ENCODE measurements around the gene CEP95.
"Not testable (repeated sequence)": the region's sequence is repeated elsewhere in the genome, so short reads cannot be mapped to it uniquely, and the experiment has no call there.

Gene CEP95

GRCh38 chr17:64527914-64528313 is 21.1 kb downstream of the CEP95 start:
- DNase-seq = no peak

GRCh38 chr17:64529221-64529620 is 22.4 kb downstream of the CEP95 start:
- DNase-seq = no peak

- peak; percentile 57 for DNase-seq
Observed at GRCh38 chr17:64531955-64532371, 25.2 kb downstream of the CEP95 start.

GRCh38 chr17:64532409-64532808 is 25.6 kb downstream of the CEP95 start:
- no peak for DNase-seq

- DNase-seq = no peak
Observed at GRCh38 chr17:64533784-64534183, 27.0 kb downstream of the CEP95 start.

DNA sequence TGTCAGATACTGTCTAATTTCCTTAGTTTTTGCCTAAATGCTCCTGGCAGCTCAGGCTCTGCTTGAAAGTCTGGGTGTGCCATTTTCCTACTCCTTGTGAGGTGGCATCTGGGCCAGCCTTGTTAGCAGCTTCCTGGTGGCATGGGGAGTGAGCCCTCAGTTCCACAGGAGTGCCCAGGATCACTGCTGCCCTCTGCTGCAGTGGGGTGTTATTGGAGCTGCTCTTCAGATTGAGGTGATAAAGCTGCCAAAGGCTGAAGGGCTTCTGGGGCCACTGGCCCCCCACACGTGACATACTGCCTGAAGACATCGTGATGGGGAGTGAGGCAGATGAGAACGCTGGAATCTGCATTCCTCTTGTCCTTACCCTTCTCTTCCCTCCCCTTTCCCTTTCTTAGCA is 27.4 kb downstream of the CEP95 start:
- no peak for DNase-seq

DNA sequence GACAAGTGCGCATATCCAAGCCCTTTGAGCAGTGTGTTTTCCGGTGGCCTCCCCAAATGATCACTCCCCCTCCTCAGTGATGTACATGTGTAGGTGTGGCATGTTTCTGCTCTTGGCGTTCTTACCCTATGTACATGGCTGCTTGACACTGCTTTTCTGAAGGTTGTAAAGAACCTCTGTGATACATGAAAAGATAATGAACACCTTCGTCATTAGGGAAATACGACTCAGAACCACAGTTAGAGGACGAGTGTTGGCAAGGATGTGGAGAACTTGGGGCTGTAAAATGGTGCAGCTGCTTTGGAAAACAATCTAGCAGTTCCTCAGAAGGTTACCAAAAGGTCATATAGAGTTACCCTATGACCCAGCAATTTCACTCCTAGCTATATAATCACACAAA is 28.6 kb downstream of the CEP95 start:
- no peak for DNase-seq

GRCh38 chr17:64536913-64537312 is 30.1 kb downstream of the CEP95 start:
- no peak for DNase-seq

- no peak for DNase-seq
Observed at GRCh38 chr17:64537488-64537887, 30.7 kb downstream of the CEP95 start.

- DNase-seq = no peak
Observed at GRCh38 chr17:64538508-64539130, 31.8 kb downstream of the CEP95 start.

GRCh38 chr17:64540118-64540776 is 33.5 kb downstream of the CEP95 start:
- DNase-seq = no peak

DNA sequence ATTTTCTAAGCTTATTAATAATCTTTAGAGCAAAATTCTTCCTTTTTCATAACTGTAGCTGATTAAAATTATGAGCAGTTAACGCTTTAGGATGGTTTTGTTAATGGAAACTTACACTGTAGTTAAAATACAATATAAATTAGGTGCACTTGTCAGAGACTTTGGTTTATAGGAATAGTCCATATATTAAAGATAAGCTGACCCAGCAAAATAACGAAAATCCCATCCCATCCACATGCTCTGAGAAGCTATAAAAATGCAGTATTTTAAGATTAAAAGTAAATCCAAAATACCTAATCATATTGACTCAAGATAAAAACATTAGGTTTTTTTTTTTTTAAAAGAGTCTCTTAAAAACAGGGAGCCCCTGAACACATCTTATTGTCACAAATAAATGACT is 38.0 kb downstream of the CEP95 start:
- DNase-seq = no peak

GRCh38 chr17:64546716-64547115 is 39.9 kb downstream of the CEP95 start:
- DNase-seq = no peak

- DNase-seq = no peak
Observed at GRCh38 chr17:64547319-64547718, 40.5 kb downstream of the CEP95 start.

DNA sequence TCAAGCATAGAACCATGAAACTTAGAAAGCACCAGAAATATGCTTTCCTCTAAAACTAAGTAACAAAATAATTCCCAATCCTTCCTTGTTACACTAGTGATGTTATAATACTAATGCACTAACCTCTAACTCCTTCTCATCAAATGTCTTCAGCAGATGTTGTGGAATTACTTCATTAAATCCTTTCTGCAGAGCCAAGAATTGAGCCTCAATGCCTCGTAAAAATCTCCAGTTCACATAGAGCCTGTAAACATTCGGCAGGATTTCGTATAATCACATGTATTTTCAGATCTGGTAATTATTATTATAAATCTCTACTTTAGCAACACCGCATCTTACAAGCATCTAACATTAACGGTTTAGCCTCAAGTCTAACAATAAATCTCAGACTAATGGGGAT is 44.7 kb downstream of the CEP95 start:
- DNase-seq = no peak

DNA sequence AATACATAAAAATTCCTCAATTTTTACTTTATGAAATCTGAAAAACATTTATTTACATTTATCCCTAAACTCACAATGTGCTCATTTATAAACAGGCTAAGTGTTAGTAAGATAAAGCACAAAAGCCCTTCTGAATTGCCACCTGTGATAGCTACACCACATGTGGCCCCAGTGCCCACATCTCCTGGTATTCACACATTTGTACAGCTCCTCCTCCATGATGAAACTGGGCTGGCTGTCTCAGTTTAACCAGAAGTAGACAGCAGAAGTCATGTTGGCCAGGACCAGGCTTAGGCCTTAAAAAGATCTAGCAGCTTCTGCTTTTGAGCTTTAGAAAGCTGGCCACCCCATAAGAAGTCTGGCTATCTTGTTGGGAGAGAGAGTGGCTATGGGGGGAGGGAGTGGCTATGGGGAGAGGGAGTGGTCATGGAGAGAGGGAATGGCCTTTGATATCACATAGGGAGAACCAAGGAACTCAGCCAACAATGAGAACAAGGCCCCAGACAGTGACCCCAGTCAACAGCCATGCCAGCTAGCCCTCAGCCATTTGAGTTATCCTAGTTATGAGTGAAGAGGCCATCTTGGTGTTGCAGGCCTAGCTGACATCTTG is 47.4 kb downstream of the CEP95 start:
- DNase-seq = no peak

DNA sequence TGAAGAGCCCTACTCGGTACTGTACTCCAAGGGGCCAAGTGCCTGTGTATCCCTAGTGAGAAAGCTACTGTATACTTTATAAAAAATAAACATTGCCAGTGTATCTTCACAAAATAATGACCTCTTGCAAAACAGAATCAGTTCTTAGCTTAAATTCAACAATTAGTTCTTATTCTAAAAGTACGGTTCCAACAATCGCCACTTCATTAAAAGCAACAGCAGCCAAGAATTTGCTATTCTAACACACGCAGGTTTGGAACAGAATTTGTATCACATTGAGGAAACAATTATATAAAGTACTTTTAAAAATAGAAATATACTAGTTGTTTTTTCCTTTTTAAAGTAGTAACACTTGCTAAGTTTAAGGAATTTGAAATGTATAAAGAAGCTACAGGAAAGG is 48.5 kb downstream of the CEP95 start:
- DNase-seq = no peak

GRCh38 chr17:64564098-64564497 is 57.3 kb downstream of the CEP95 start:
- DNase-seq = no peak

DNA sequence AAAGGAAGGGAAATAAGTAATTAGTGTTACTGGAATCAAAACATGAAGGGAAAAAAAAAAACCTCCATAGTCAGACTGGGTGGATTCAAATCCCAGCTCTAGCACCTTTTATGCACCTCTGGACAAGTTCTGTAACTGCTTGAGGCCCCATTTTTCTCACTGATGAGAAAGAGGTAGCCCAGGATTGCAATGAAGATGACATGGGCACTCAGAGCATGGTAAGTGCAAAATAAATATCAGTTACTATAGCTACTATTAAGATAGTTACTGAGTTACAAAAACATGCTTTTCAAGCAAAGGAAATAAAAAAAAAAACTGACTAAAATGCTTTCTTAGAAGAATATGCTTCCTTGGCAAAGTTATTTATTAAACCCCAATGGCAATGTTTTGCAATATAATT is 58.8 kb downstream of the CEP95 start:
- DNase-seq = no peak

DNA sequence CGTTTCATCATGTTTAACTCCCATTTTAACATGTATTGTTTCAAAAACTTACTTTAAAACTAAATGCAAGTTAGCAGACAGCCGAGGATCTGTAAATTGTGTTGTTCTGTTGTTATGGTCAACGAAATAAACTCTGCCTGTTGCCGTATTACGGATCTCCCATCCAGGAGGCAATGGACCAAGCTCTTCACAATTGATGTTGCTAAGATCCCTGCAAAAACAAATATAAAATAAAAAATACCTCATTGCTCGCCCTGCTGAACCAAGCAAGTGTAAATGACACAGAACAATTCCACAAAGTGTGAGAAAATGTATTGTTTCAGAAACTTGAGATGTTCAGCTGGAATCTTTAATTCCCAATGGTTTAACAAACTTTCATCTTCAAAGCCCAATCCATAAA is 65.0 kb downstream of the CEP95 start:
- DNase-seq = no peak

- DNase-seq = peak; percentile 55
Observed at GRCh38 chr17:64572682-64573154, 65.9 kb downstream of the CEP95 start.

DNA sequence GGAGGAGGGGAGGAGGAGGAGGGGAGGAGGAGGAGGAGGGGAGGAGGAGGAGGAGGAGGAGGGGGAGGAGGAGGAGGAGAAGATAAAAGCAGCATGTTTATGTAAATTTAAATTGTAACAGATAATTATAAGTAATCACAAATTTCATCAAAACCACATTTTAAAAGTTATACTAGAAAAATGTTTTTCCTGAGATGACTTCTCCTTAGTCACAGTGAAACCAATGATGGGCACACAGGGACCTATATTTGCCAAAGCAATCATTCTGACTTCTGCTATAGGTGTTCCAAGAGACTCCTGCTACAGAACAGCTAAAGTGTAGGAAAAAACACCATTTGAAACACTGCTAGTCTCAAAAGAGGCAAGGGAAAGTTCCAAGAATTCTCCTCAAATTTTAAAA is 66.4 kb downstream of the CEP95 start:
- DNase-seq = no peak

DNA sequence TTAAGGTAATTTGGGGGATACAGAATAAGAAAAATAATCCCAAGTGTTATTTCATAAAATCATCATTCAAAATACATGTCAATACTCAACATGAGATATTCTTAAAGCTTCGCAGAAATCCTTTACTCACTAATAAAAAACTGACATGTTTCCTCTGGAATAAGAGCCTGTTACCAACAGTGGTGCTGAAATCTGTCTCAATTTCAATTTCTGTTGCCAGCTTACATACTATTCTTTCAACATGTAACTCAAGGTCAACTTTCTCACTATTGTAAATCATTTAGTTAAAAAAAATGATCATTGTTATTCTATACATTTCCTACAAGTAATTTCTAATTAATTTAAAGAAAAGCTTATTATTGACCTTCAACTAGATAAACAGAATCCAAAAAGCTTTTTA is 67.9 kb downstream of the CEP95 start:
- DNase-seq = no peak

DNA sequence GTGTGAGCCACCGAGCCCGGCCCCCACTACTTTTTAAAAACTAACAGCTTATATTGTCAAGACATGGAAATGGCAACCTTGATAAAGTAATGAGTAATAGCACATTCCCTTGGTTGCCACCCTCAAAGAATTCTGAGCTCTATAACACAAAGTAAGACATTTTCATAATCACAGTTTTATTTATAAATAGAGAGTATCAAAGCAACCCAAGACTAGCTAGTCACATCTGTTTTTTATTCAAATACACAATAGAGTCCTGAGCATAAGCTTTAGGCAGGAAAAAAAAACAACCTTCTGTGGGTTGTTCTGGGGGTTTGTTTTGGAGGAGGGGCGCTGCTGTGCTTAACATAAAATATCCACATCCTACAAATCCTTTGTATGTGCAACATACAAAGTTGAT is 68.7 kb downstream of the CEP95 start:
- no peak for DNase-seq

GRCh38 chr17:64577025-64577424 is 70.2 kb downstream of the CEP95 start:
- not testable (repeated sequence) for DNase-seq
